HG02885 (cell line): ENCODE data around the gene UACA.
A peak's percentile ranks its signal among the peaks of the same experiment; 100 is the strongest.
"Not testable (repeated sequence)": the region's sequence is repeated elsewhere in the genome, so short reads cannot be mapped to it uniquely, and the experiment has no call there.

Experiments used
- ATAC-seq: cut with Tn5 transposase; IDR thresholded peaks from one replicate; pipeline ENCODE4 v1.9.1; 2021; ENCODE audit warnings: mild to moderate bottlenecking; ENCODE audit not compliant: unreplicated experiment, poor library complexity

UACA gene

GRCh38 chr15:70679919-70680231, 83.5 kb downstream of the UACA start:
- no peak for ATAC-seq

GRCh38 chr15:70672081-70672480, 91.3 kb downstream of the UACA start:
- peak; percentile 59 for ATAC-seq

- ATAC-seq: no peak
These were observed 92.7 kb downstream of the UACA start for GRCh38 chr15:70670680-70671079.

- no peak for ATAC-seq
These were observed 93.2 kb downstream of the UACA start for GRCh38 chr15:70669966-70670658.

GRCh38 chr15:70669006-70669602, 94.3 kb downstream of the UACA start:
- ATAC-seq: peak; percentile 76

- ATAC-seq: no peak
These were observed 97.8 kb downstream of the UACA start for GRCh38 chr15:70665599-70665998.

GRCh38 chr15:70664494-70664893, 98.9 kb downstream of the UACA start:
- ATAC-seq: no peak

GRCh38 chr15:70663069-70663468, 100.3 kb downstream of the UACA start:
- ATAC-seq: not testable (repeated sequence)

GRCh38 chr15:70659662-70660061, 103.7 kb downstream of the UACA start:
- no peak for ATAC-seq

GRCh38 chr15:70658641-70659040, 104.7 kb downstream of the UACA start:
- ATAC-seq: no peak

- ATAC-seq: no peak
These were observed 109.9 kb downstream of the UACA start for GRCh38 chr15:70653426-70653825.

GRCh38 chr15:70652341-70652740, 111.0 kb downstream of the UACA start:
- ATAC-seq: no peak

- no peak for ATAC-seq
These were observed 112.0 kb downstream of the UACA start for GRCh38 chr15:70651303-70651845.

- no peak for ATAC-seq
These were observed 112.6 kb downstream of the UACA start for GRCh38 chr15:70650567-70651302.

GRCh38 chr15:70647396-70647795, 116.0 kb downstream of the UACA start:
- no peak for ATAC-seq

GRCh38 chr15:70646169-70646568, 117.2 kb downstream of the UACA start:
- no peak for ATAC-seq

- ATAC-seq: no peak
These were observed 119.6 kb downstream of the UACA start for GRCh38 chr15:70643783-70644125.

GRCh38 chr15:70643106-70643782, 120.1 kb downstream of the UACA start:
- ATAC-seq: no peak

GRCh38 chr15:70636540-70637165, 126.7 kb downstream of the UACA start:
- no peak for ATAC-seq

GRCh38 chr15:70635895-70636294, 127.5 kb downstream of the UACA start:
- ATAC-seq: no peak
